ENCODE measurements around the gene CDC34.

CDC34 gene

DNA sequence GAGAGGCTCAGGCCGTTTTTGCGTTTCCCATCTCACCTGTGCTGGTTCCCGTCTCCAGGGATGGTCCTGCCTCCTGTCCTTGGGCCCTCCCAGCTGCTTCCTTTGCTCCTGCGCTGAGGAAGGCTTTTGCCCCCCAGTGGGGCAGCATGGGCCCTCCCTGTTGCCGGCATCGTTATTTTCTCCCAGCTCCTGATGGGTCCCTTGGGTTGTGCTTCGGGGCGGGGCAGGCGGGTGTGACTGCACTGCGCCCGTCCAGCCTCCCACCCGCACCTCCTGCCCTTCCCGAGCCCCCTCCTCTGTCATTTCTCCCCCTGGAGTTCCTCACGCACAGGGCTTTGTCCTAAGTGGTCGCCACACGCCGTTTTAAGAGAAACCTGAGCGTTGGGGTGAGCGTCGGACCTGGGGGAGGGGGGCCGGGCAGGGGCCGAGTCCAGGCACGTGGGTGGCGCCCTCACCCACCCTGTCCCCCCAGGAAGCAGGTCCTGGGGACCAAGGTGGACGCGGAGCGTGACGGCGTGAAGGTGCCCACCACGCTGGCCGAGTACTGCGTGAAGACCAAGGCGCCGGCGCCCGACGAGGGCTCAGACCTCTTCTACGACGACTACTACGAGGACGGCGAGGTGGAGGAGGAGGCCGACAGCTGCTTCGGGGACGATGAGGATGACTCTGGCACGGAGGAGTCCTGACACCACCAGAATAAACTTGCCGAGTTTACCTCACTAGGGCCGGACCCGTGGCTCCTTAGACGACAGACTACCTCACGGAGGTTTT is 9.5 kb downstream of the CDC34 start:
- H3K9me3 ChIP-seq (ENCODE audit: low read length) = no peaks in the 10 kb centered on the region
- H3K27ac ChIP-seq (ENCODE audit: low read depth, low read length) = no peak overlapping the region
- no peak overlapping the region for H3K4me3 ChIP-seq (ENCODE audit: low read depth in 1 of 2, low read length in 2 of 2)
- H3K9ac ChIP-seq (ENCODE audit: low read length) = no peak overlapping the region
- H3K4me1 ChIP-seq (ENCODE audit: insufficient read depth, low read length) = no peaks in the 10 kb centered on the region
- peaks cover 27% of the 10 kb centered on the region for H3K36me3 ChIP-seq (ENCODE audit: insufficient read depth, low read length)
- no peaks in the 10 kb centered on the region for H3K27me3 ChIP-seq (ENCODE audit: control insufficient read depth in 1 of 2, insufficient read depth in 2 of 2, low read length in 2 of 2)

DNA sequence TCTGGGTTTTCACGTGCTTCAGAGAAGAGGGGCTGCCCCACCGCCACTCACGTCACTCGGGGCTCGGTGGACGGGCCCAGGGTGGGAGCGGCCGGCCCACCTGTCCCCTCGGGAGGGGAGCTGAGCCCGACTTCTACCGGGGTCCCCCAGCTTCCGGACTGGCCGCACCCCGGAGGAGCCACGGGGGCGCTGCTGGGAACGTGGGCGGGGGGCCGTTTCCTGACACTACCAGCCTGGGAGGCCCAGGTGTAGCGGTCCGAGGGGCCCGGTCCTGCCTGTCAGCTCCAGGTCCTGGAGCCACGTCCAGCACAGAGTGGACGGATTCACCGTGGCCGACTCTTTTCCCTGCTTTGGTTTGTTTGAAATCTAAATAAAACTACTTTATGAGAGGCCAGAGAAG is 10.1 kb downstream of the CDC34 start:
- no peaks in the 10 kb centered on the region for H3K4me1 ChIP-seq (ENCODE audit: insufficient read depth, low read length)
- no peaks in the 10 kb centered on the region for H3K27me3 ChIP-seq (ENCODE audit: control insufficient read depth in 1 of 2, insufficient read depth in 2 of 2, low read length in 2 of 2)
- no peak overlapping the region for H3K27ac ChIP-seq (ENCODE audit: low read depth, low read length)
- peaks cover 21% of the 10 kb centered on the region for H3K36me3 ChIP-seq (ENCODE audit: insufficient read depth, low read length)
- no peak overlapping the region for H3K9ac ChIP-seq (ENCODE audit: low read length)
- no peaks in the 10 kb centered on the region for H3K9me3 ChIP-seq (ENCODE audit: low read length)
- H3K4me3 ChIP-seq (ENCODE audit: low read depth in 1 of 2, low read length in 2 of 2) = no peak overlapping the region

DNA sequence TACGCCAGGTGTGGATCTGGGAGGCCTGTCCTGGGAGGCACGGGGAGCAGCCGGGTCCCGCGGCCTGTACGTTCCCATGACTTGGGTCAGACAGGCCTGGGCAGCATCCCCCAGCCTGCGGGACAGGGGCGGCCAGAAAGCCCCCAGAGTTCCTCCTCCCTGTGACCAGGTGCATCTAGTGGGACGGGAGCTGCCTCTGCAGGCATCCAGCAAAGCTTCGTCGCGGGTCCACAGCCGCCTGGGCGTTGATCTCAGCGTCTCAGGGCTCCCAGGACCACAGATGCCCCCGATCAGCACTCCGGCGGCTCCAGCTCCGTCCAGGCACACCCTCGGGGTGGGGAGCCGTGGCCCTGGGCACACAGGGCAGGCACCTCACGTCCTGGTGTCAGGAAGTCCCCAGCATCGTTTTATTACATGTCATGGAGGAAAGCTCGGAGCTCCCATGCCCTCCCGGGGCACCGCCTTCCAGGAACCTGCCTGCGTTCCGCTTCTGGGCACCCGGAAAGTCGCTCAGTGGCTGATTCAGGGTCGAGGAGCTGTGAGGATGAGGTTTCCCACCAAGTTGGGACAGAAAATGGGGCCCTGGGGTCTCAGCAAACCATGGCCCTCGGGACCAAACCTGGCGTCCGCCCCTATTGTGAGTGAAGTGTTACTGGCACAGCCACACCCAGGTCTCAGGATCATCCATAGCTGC is 10.8 kb downstream of the CDC34 start:
- Histone ChIP-seq H3K36me3 (ENCODE audit: insufficient read depth, low read length) (peaks cover 16% of the 10 kb centered on the region), H3K9ac (ENCODE audit: low read length) (no peak overlapping the region), H3K27me3 (ENCODE audit: control insufficient read depth in 1 of 2, insufficient read depth in 2 of 2, low read length in 2 of 2) (peaks cover 0 to 1% of the 10 kb centered on the region in 2 donors), H3K27ac (ENCODE audit: low read depth, low read length) (no peak overlapping the region), H3K9me3 (ENCODE audit: low read length) (no peaks in the 10 kb centered on the region), H3K4me1 (ENCODE audit: insufficient read depth, low read length) (no peaks in the 10 kb centered on the region), H3K4me3 (ENCODE audit: low read depth in 1 of 2, low read length in 2 of 2) (no peak overlapping the region)

DNA sequence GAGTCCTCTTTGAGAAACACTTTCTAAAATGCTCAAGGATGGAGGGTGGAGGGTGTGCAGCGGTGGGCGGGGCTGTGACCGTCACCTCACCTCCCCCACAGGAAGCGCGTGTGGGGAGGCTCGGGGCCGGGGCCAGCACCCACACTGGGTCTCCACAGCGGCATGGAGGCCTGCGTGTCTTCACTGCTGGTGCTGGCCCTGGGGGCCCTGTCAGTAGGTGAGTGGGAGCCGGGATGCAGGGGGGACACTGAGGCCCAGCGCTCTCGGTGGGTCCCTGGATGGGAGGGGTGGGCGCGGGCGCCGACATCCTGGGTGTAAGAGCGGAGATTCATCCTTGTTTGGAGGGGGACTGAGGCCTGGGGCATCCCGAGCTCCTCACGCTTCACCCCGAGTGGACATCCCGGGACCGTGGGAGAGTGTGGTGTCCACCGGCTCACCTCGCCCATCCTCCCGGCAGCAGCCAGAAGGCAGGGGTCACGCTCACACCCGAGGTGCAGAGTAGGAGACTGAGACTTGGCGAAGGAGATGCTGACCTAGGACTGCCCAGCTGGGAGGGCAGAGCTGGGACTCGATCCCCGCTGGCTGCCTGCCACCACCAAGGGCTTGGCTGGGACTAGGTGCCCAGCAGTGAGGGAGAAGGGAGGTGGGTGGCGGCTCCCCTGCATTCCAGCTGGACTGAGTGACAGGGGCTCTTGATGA is 12.5 kb downstream of the CDC34 start, which contains the start of gene GZMM:
GZMM (plus strand) TSS at position 144 of the 699 bp plus-strand sequence; CDS start at position 163, 19 bp downstream.
- Histone ChIP-seq H3K9me3 (ENCODE audit: low read length) (no peaks in the 10 kb centered on the region), H3K27ac (ENCODE audit: low read depth, low read length) (no peak within 1 kb of the TSS), H3K9ac (ENCODE audit: low read length) (no peak within 1 kb of the TSS), H3K36me3 (ENCODE audit: insufficient read depth, low read length) (peaks cover 3% of the 10 kb centered on the region), H3K27me3 (ENCODE audit: control insufficient read depth in 1 of 2, insufficient read depth in 2 of 2, low read length in 2 of 2) (peaks cover 0 to 11% of the 10 kb centered on the region in 2 donors), H3K4me3 (ENCODE audit: low read depth in 1 of 2, low read length in 2 of 2) (no peak within 1 kb of the TSS), H3K4me1 (ENCODE audit: insufficient read depth, low read length) (no peaks in the 10 kb centered on the region)

DNA sequence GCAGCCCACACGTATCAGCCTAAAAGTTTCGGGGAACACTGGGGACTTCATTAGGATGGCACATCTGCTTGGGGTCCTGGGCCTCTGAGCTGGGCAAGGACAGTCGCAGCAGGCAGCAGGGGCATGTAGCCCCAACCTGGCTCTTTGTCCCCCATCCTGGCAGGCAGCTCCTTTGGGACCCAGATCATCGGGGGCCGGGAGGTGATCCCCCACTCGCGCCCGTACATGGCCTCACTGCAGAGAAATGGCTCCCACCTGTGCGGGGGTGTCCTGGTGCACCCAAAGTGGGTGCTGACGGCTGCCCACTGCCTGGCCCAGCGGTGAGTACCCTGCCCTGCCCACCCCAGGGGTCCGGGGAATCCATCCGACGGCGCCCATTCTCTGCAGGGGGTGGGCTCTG is 15.6 kb downstream of the CDC34 start:
- Histone ChIP-seq H3K27me3 (ENCODE audit: control insufficient read depth in 1 of 2, insufficient read depth in 2 of 2, low read length in 2 of 2) (peaks cover 0 to 11% of the 10 kb centered on the region in 2 donors), H3K4me1 (ENCODE audit: insufficient read depth, low read length) (no peaks in the 10 kb centered on the region), H3K27ac (ENCODE audit: low read depth, low read length) (no peak overlapping the region), H3K36me3 (ENCODE audit: insufficient read depth, low read length) (no peaks in the 10 kb centered on the region), H3K4me3 (ENCODE audit: low read depth in 1 of 2, low read length in 2 of 2) (no peak overlapping the region), H3K9me3 (ENCODE audit: low read length) (no peaks in the 10 kb centered on the region), H3K9ac (ENCODE audit: low read length) (no peak overlapping the region)

DNA sequence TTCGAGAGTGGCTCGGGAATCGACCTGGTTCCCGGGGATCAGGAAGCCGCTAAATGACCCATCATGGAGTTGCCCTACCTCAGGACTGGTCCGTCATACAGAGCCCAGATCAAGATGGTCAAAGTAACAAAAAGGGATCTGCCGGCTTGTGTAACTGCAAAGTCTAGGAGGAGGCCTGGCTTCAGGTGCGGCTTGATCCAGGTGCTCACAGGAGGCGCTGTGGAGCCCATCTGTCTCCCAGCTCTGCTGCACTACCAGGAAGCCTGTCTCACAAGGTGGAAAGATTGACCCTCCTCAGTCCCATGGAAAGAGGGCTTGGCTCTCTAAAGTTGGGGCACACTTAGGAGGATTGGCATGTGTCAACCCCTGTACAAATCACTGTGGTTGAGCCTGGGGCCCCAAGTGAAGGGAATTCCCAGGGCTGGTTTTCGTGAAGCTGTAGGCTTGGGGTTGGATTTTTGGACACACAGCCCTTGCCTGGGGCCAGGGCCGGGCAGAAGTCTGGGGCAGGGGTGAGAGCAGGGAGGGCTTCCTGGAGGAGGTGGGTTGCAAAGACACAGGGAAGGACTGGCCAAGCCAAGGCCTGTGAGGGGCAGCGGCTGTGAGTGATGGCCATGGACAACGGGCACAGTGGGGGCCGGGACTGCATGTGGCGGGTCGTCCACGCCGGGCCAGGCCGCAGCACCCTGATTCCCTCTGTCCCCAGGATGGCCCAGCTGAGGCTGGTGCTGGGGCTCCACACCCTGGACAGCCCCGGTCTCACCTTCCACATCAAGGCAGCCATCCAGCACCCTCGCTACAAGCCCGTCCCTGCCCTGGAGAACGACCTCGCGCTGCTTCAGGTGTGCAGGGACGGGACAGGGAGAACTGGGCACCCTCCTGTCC is 16.5 kb downstream of the CDC34 start:
- peaks cover 0 to 11% of the 10 kb centered on the region in 2 donors for H3K27me3 ChIP-seq (ENCODE audit: control insufficient read depth in 1 of 2, insufficient read depth in 2 of 2, low read length in 2 of 2)
- H3K36me3 ChIP-seq (ENCODE audit: insufficient read depth, low read length) = no peaks in the 10 kb centered on the region
- H3K27ac ChIP-seq (ENCODE audit: low read depth, low read length) = no peak overlapping the region
- H3K4me3 ChIP-seq (ENCODE audit: low read depth in 1 of 2, low read length in 2 of 2) = no peak overlapping the region
- no peaks in the 10 kb centered on the region for H3K4me1 ChIP-seq (ENCODE audit: insufficient read depth, low read length)
- H3K9ac ChIP-seq (ENCODE audit: low read length) = no peak overlapping the region
- H3K9me3 ChIP-seq (ENCODE audit: low read length) = no peaks in the 10 kb centered on the region

DNA sequence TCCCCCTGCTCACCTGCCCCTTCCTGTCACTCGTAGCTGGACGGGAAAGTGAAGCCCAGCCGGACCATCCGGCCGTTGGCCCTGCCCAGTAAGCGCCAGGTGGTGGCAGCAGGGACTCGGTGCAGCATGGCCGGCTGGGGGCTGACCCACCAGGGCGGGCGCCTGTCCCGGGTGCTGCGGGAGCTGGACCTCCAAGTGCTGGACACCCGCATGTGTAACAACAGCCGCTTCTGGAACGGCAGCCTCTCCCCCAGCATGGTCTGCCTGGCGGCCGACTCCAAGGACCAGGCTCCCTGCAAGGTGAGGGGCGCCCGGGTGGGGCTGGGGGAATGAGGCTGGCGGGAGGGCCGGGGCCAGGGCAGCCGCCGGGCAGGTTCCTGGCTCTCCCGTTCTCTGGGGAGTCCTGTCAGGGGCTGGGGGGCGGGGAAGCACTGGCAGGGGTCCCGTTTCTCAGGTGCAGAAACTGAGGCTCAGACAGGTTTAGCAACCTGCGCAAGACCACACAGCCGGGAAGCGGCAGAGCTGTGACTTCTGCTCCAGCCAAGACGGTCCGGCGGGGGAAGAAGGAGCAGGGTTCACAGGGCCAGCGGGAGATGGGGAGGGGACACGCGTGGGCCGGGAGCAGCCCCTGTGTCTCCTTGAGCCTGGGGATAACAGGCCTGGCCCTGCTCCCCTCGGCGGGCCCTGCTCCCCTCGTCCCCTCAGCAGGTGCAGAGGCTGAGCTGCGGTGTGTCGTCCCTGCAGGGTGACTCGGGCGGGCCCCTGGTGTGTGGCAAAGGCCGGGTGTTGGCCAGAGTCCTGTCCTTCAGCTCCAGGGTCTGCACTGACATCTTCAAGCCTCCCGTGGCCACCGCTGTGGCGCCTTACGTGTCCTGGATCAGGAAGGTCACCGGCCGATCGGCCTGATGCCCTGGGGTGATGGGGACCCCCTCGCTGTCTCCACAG is 17.6 kb downstream of the CDC34 start:
- no peaks in the 10 kb centered on the region for H3K9me3 ChIP-seq (ENCODE audit: low read length)
- no peak overlapping the region for H3K9ac ChIP-seq (ENCODE audit: low read length)
- no peak overlapping the region for H3K27ac ChIP-seq (ENCODE audit: low read depth, low read length)
- H3K4me3 ChIP-seq (ENCODE audit: low read depth in 1 of 2, low read length in 2 of 2) = no peak overlapping the region
- no peaks in the 10 kb centered on the region for H3K36me3 ChIP-seq (ENCODE audit: insufficient read depth, low read length)
- H3K27me3 ChIP-seq (ENCODE audit: control insufficient read depth in 1 of 2, insufficient read depth in 2 of 2, low read length in 2 of 2) = peaks cover 0 to 11% of the 10 kb centered on the region in 2 donors
- H3K4me1 ChIP-seq (ENCODE audit: insufficient read depth, low read length) = no peaks in the 10 kb centered on the region

DNA sequence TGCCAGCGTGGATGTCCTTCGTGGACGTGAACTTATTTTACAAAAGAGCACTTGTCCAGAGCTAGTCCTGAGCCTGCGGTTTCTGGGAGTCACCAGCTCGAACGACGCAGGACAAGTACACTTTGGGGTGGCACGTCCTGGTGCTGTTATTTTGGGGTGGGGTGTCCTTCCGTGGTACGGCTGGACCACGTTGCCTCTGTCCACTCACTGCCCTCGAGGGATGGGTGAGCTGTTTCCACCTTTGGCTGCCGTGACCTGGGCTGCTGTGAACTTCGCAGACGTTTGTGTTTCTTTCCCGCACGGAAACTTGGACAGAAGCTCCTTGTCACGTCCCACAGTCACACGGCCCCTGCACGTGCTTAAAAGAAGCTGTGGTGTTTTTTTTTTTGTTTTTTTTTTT is 23.3 kb downstream of the CDC34 start:
- peaks cover 8% of the 10 kb centered on the region for H3K4me1 ChIP-seq (ENCODE audit: insufficient read depth, low read length)
- no peak overlapping the region for H3K27ac ChIP-seq (ENCODE audit: low read depth, low read length)
- no peaks in the 10 kb centered on the region for H3K27me3 ChIP-seq (ENCODE audit: control insufficient read depth in 1 of 2, insufficient read depth in 2 of 2, low read length in 2 of 2)
- no peak overlapping the region for H3K4me3 ChIP-seq (ENCODE audit: low read depth in 1 of 2, low read length in 2 of 2)
- no peaks in the 10 kb centered on the region for H3K36me3 ChIP-seq (ENCODE audit: insufficient read depth, low read length)
- H3K9me3 ChIP-seq (ENCODE audit: low read length) = no peaks in the 10 kb centered on the region
- no peak overlapping the region for H3K9ac ChIP-seq (ENCODE audit: low read length)

DNA sequence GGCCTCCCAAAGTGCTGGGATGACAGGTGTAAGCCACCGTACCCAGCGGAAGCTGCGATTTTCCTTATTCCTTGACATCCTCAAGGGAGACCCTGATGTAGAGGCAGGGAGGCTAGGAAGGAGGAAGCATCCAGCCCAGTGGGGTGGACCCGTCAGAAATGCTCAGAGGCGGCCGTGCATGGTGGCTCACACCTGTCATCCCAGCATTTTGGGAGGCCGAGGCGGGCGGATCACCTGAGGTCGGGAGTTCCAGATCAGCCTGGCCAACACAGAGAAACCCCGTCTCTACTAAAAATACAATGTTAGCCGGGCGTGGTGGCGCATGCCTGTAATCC is 23.9 kb downstream of the CDC34 start:
- Histone ChIP-seq H3K36me3 (ENCODE audit: insufficient read depth, low read length) (no peaks in the 10 kb centered on the region), H3K27ac (ENCODE audit: low read depth, low read length) (no peak overlapping the region), H3K4me1 (ENCODE audit: insufficient read depth, low read length) (peaks cover 8% of the 10 kb centered on the region), H3K9ac (ENCODE audit: low read length) (no peak overlapping the region), H3K4me3 (ENCODE audit: low read depth in 1 of 2, low read length in 2 of 2) (no peak overlapping the region), H3K27me3 (ENCODE audit: control insufficient read depth in 1 of 2, insufficient read depth in 2 of 2, low read length in 2 of 2) (no peaks in the 10 kb centered on the region), H3K9me3 (ENCODE audit: low read length) (no peaks in the 10 kb centered on the region)

DNA sequence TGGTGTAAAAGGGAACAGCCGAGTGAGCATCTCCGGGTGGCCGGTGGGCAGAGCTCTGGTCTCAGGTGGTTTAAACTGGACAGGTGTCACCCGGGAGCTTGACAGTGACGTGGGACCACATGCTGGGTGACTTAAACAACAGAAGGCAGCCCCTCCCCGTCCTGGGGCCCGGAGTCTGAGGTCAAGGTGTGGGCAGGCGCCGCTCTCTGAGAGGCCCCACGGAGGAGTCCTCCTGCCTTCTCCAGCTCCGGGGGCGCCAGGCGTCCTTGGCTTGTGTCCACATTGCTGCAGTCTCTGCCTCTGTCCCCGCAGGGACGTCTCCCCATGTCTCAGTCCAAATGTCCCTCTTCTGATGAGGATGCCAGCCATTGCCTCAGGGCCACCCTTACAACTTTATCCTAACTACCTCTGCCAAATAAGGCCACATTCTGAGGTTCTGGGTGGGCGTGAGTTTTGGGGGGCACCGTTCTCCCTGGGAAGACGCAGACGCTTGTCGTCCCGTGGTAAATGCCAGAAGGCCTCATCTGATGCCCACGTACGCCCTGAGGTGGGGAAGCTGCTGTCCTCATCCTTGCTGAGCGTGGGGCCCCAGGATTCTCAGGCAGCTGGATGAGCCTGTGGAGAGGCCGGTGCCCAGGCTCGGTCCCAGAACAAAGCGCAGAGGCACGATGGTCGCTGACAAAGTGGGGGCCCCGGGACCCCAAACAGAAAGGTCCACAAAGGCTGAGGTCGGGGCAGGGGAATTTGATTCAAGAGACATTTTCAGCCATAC is 25.2 kb downstream of the CDC34 start:
- no peak overlapping the region for H3K4me3 ChIP-seq (ENCODE audit: low read depth in 1 of 2, low read length in 2 of 2)
- H3K36me3 ChIP-seq (ENCODE audit: insufficient read depth, low read length) = no peaks in the 10 kb centered on the region
- H3K9me3 ChIP-seq (ENCODE audit: low read length) = no peaks in the 10 kb centered on the region
- H3K27me3 ChIP-seq (ENCODE audit: control insufficient read depth in 1 of 2, insufficient read depth in 2 of 2, low read length in 2 of 2) = no peaks in the 10 kb centered on the region
- H3K9ac ChIP-seq (ENCODE audit: low read length) = no peak overlapping the region
- peaks cover 8% of the 10 kb centered on the region for H3K4me1 ChIP-seq (ENCODE audit: insufficient read depth, low read length)
- H3K27ac ChIP-seq (ENCODE audit: low read depth, low read length) = no peak overlapping the region
